ENCODE data around the gene EIPR1.

DNA sequence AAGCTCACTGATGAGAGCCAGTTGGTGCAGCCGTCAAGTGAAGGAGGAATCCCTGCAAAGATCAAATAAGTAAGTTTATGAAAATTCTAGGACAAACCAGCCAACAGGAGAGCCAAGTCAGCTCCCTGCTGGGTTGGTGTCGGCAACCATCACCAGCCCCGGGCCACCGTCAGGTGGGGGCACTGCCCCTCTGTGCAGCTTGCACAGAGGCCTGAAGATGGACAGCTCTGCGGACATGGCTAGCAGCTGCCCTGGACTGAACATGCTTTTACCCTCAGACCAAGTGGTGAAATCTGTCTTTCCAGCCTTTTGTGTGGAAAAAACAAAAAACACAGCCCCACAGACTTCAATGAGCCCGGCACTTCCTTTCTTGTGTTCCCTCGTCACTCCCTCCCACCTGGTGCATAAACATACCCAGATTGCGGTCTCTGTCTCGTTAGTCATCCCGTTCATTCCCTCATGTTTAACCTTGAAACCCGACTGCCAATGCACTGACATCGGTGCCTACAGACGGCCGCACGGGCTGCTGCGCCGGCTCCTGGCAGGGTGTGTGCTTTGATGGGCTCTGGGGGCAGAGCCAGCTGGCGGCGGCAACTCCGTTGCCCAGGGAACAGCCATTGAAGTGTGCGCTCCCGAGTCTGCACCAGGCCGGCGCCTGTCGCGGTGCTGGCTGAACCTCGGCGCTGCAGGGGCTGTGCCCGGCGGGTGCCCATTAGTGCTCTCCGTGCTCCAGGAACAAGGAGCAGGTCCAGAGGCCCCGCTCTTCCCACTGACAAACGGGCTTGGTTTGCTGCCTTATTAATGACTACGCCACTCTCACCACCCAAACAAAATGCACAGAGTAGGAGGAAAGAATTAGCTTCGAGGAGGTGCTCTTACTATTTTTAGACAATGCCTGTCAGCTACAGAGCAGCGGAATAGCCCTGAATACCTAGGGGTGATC, 95.3 kb downstream of the EIPR1 start:
- TF ChIP-seq CTCF (conservative IDR thresholded peaks at IDR 0.05 in 1 of 2, IDR thresholded peaks at IDR 0.05 in 1 of 2; ENCODE audit: extremely low read depth in 1 of 2, insufficient read depth in 1 of 2, low read depth in 1 of 2, low read length in 2 of 2) (no peak), EZH2 (IDR thresholded peaks at IDR 0.05; ENCODE audit: borderline replicate concordance, low read length) (no peak)

All from mammary epithelial cell (primary cell).